A673 (cell line): ENCODE data around the gene EDDM13.

Experiments used
- EZH2 ChIP-seq: fragments of 200-600 bp; sonication (generic); IDR thresholded peaks from 2 replicates; pipeline ENCODE4 v1.6.1; 2017; ENCODE audit warnings: borderline replicate concordance, low read depth, mild to moderate bottlenecking, mixed read lengths, antibody characterized with exemption, low read length; ENCODE audit not compliant: poor library complexity, severe bottlenecking
- TF ChIP-seq, protein P1 (sequence below): fragments of 300-800, 200-600 bp; sonication (generic); conservative IDR thresholded peaks from 2 replicates; pipeline ENCODE4 v1.5.1; 2017; ENCODE audit warnings: low read depth, mild to moderate bottlenecking, antibody characterized with exemption, low read length, moderate library complexity, mixed read lengths

DNA sequence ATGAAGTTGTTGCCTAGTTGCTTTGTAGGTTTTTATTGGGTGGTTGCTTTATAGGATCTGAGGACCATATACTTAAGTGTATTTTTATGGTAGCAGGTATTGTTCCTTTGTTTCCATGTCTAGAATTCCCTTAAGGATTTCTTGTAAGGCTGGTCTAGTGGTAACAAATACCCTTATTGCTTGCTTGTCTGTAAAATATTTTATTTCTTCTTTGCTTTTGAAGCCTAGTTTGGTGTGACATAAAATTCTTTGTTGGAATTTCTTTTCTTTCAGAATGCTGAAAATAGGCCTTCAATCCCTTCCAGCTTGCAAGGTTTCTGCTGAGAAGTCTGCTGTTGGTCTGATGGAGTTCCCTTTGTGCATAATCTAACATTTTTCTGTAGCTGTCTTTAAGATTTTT, 60.1 kb downstream of the EDDM13 start:
- TF ChIP-seq EZH2, result no peak
- TF ChIP-seq, protein P1, sequence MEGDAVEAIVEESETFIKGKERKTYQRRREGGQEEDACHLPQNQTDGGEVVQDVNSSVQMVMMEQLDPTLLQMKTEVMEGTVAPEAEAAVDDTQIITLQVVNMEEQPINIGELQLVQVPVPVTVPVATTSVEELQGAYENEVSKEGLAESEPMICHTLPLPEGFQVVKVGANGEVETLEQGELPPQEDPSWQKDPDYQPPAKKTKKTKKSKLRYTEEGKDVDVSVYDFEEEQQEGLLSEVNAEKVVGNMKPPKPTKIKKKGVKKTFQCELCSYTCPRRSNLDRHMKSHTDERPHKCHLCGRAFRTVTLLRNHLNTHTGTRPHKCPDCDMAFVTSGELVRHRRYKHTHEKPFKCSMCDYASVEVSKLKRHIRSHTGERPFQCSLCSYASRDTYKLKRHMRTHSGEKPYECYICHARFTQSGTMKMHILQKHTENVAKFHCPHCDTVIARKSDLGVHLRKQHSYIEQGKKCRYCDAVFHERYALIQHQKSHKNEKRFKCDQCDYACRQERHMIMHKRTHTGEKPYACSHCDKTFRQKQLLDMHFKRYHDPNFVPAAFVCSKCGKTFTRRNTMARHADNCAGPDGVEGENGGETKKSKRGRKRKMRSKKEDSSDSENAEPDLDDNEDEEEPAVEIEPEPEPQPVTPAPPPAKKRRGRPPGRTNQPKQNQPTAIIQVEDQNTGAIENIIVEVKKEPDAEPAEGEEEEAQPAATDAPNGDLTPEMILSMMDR, result no peak
